T-helper 1 cell treated with Interleukin-12 subunit alpha and Interleukin-12 subunit beta and Interleukin-4 antibody, amounts not matched to agents 30 μg/mL and 1 μg/mL, for 36 hours (primary cell): ENCODE data around the gene OR7C2.

Experiments
- H3K27ac Mint-ChIP-seq: one replicate; pipeline ENCODE4 v1.8.0; 2021; ENCODE audit warnings: mild to moderate bottlenecking, mixed read lengths
- H3K27me3 Mint-ChIP-seq: one replicate; pipeline ENCODE4 v1.8.0; 2021; ENCODE audit warnings: low read depth, mixed read lengths
- H3K36me3 Mint-ChIP-seq: one replicate; pipeline ENCODE4 v1.8.0; 2021; ENCODE audit warnings: low read depth, mixed read lengths
- H3K4me1 Mint-ChIP-seq: one replicate; pipeline ENCODE4 v1.8.0; 2021; ENCODE audit warnings: low read depth, mixed read lengths
- H3K4me3 Mint-ChIP-seq: one replicate; pipeline ENCODE4 v1.8.0; 2021; ENCODE audit warnings: mild to moderate bottlenecking, moderate library complexity, mixed read lengths
- H3K9me3 Mint-ChIP-seq: one replicate; pipeline ENCODE4 v1.8.0; 2021; ENCODE audit warnings: mixed read lengths

Gene OR7C2

GRCh38 chr19:14961956-14962685, 20.8 kb downstream of the OR7C2 start:
- no peaks in the 10 kb centered on the region for H3K27me3 Mint-ChIP-seq
- H3K4me3 Mint-ChIP-seq, result no peak overlapping the region
- no peaks in the 10 kb centered on the region for H3K4me1 Mint-ChIP-seq
- H3K27ac Mint-ChIP-seq, result no peak overlapping the region
- no peaks in the 10 kb centered on the region for H3K36me3 Mint-ChIP-seq
- peaks cover 6% of the 10 kb centered on the region for H3K9me3 Mint-ChIP-seq

- Mint-ChIP-seq H3K4me3 (no peak overlapping the region), H3K4me1 (no peaks in the 10 kb centered on the region), H3K36me3 (no peaks in the 10 kb centered on the region), H3K27ac (no peak overlapping the region), H3K27me3 (no peaks in the 10 kb centered on the region), H3K9me3 (no peaks in the 10 kb centered on the region)
These were observed 27.0 kb downstream of the OR7C2 start for GRCh38 chr19:14968247-14968646.

- Mint-ChIP-seq H3K4me3 (no peak overlapping the region), H3K36me3 (no peaks in the 10 kb centered on the region), H3K4me1 (no peaks in the 10 kb centered on the region), H3K27ac (no peak overlapping the region), H3K27me3 (no peaks in the 10 kb centered on the region), H3K9me3 (no peaks in the 10 kb centered on the region)
These were observed 30.2 kb downstream of the OR7C2 start for GRCh38 chr19:14971474-14971873.

GRCh38 chr19:14972676-14973075, 31.4 kb downstream of the OR7C2 start:
- Mint-ChIP-seq H3K27me3 (peaks cover under 1% of the 10 kb centered on the region), H3K4me1 (no peaks in the 10 kb centered on the region), H3K27ac (no peak overlapping the region), H3K9me3 (no peaks in the 10 kb centered on the region), H3K36me3 (no peaks in the 10 kb centered on the region), H3K4me3 (no peak overlapping the region)

- H3K4me1 Mint-ChIP-seq, result peaks cover 1% of the 10 kb centered on the region
- H3K27me3 Mint-ChIP-seq, result peaks cover 16% of the 10 kb centered on the region
- no peak overlapping the region for H3K27ac Mint-ChIP-seq
- no peaks in the 10 kb centered on the region for H3K36me3 Mint-ChIP-seq
- H3K4me3 Mint-ChIP-seq, result no peak overlapping the region
- H3K9me3 Mint-ChIP-seq, result no peaks in the 10 kb centered on the region
These were observed 33.2 kb downstream of the OR7C2 start for GRCh38 chr19:14974488-14974887.

GRCh38 chr19:14977128-14977527, 35.8 kb downstream of the OR7C2 start:
- H3K27me3 Mint-ChIP-seq, result peaks cover 31% of the 10 kb centered on the region
- no peak overlapping the region for H3K27ac Mint-ChIP-seq

GRCh38 chr19:14978161-14978776, 37.0 kb downstream of the OR7C2 start:
- Mint-ChIP-seq H3K36me3 (no peaks in the 10 kb centered on the region), H3K4me3 (no peak overlapping the region), H3K9me3 (no peaks in the 10 kb centered on the region), H3K4me1 (peaks cover 1% of the 10 kb centered on the region), H3K27ac (no peak overlapping the region), H3K27me3 (peaks cover 31% of the 10 kb centered on the region)

More at GRCh38 chr19:14977128-14977527, 35.8 kb downstream of the OR7C2 start:
- H3K36me3 Mint-ChIP-seq, result no peaks in the 10 kb centered on the region
- H3K4me3 Mint-ChIP-seq, result no peak overlapping the region
- H3K9me3 Mint-ChIP-seq, result no peaks in the 10 kb centered on the region
- H3K4me1 Mint-ChIP-seq, result peaks cover 1% of the 10 kb centered on the region

- Mint-ChIP-seq H3K27ac (no peak within 1 kb of the TSS), H3K27me3 (peaks cover 31% of the 10 kb centered on the region), H3K9me3 (no peaks in the 10 kb centered on the region), H3K4me3 (no peak within 1 kb of the TSS), H3K36me3 (no peaks in the 10 kb centered on the region), H3K4me1 (peaks cover 1% of the 10 kb centered on the region)
These were observed 38.4 kb downstream of the OR7C2 start, which contains the start of gene SLC1A6 for GRCh38 chr19:14979476-14980255. Gene SLC1A6 (minus strand): TSS chr19:14979864. CDS start chr19:14972910, 6,954 bp downstream.

- H3K27ac Mint-ChIP-seq, result no peak overlapping the region
- no peaks in the 10 kb centered on the region for H3K4me1 Mint-ChIP-seq
- no peaks in the 10 kb centered on the region for H3K36me3 Mint-ChIP-seq
- no peaks in the 10 kb centered on the region for H3K9me3 Mint-ChIP-seq
- H3K27me3 Mint-ChIP-seq, result peaks cover 12% of the 10 kb centered on the region
- no peak overlapping the region for H3K4me3 Mint-ChIP-seq
These were observed 43.8 kb downstream of the OR7C2 start for GRCh38 chr19:14985133-14985532.
